ENCODE measurements around the gene L2HGDH. TPM values are rescaled to one million over a fixed set of nuclear protein-coding genes. Genes with fewer than 3 reads are reported as not detected.

Gene L2HGDH
- total RNA-seq, 1 experiment from 2014 or later = 25.0 TPM

DNA sequence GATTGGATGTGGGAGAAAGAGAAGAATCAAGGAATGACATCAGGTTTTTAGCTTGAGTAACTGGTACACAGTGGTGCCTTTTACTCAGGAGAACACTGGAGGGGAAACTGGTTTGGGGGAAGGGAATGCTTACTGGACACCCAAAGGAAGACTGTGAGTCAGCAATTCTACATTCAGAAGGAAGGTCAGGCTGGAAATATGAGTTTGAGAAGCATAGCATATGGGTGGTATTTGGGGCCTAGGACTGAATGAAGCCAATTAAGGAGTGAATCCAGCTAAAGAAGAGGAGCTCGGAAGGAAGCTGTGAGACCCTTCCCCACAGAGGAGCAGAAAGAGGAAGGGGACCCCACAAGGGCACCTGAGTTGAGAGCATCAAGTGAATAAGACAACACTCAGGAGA is 35.5 kb upstream of the L2HGDH start:
- no peaks in the 10 kb centered on the region for H3K9me3 ChIP-seq
- Mint-ChIP-seq H3K27me3 (ENCODE audit: insufficient read depth, unreplicated experiment) (no peaks in the 10 kb centered on the region), H3K27ac (ENCODE audit: unreplicated experiment) (peak overlapping the region; percentile 62), H3K36me3 (ENCODE audit: insufficient read depth, unreplicated experiment) (no peaks in the 10 kb centered on the region), H3K4me1 (ENCODE audit: low read depth, unreplicated experiment) (peaks cover 17% of the 10 kb centered on the region), H3K4me3 (ENCODE audit: unreplicated experiment) (no peak overlapping the region), H3K9me3 (ENCODE audit: unreplicated experiment) (no peaks in the 10 kb centered on the region)
- peak in 1 of 2 experiments; percentile 10 for DNase-seq
- H3K27me3 ChIP-seq (replicated peaks; ENCODE audit: control insufficient read depth, insufficient read depth, low read length) = no peaks in the 10 kb centered on the region
- H3K36me3 ChIP-seq (ENCODE audit: control insufficient read depth, insufficient read depth, low read length) = no peaks in the 10 kb centered on the region
- ChIA-PET CTCF (no interaction called here), POLR2A (no interaction called here)
- peaks cover 8% of the 10 kb centered on the region for H3K4me1 ChIP-seq
- intact Hi-C loops (cut with micrococcal nuclease; ENCODE audit: unreplicated experiment) = no loop called here
- no peak for TF ChIP-seq CTCF (IDR thresholded peaks at IDR 0.05; ENCODE audit: insufficient read depth in 1 of 2, low read depth in 1 of 2, low read length in 1 of 2, severe bottlenecking in 1 of 2, unreplicated experiment in 1 of 2)
- H3K4me3 ChIP-seq (ENCODE audit: low read depth, low read length) = no peak overlapping the region
- BruUV-seq (replicated peaks) = no TSS peak

DNA sequence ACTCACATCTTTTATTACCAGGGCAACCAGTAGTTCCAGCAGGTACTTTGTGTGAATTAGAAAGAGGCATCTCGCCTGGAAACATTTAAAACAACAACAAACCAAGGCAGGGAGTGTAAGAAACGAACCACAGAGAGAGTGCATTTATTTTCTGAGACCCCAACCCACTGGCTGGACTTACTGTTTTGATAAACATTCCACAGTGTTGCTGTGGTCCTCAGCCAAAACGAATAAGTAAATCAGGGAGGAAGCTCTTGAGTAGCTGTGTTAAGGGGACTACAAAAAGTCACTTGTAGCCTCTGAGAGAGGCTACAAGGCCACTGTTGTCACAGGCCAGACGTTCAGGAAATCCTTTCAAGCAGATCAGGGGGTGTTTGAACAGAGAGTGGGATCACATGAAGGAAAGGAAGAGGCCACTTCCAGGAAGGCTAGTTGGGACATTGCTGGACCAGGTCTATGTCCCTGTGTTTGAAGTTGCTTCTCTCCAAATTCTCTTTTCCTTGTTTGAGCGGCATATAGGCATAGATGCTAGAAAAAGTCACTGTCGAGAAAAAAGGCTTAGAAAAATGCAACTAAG is 33.9 kb upstream of the L2HGDH start:
- Histone ChIP-seq H3K27me3 (replicated peaks; ENCODE audit: control insufficient read depth, insufficient read depth, low read length) (no peaks in the 10 kb centered on the region), H3K9me3 (no peaks in the 10 kb centered on the region), H3K4me3 (ENCODE audit: low read depth, low read length) (no peak overlapping the region), H3K4me1 (peaks cover 8% of the 10 kb centered on the region), H3K36me3 (ENCODE audit: control insufficient read depth, insufficient read depth, low read length) (no peaks in the 10 kb centered on the region)
- Mint-ChIP-seq H3K36me3 (ENCODE audit: insufficient read depth, unreplicated experiment) (no peaks in the 10 kb centered on the region), H3K27ac (ENCODE audit: unreplicated experiment) (no peak overlapping the region), H3K4me1 (ENCODE audit: low read depth, unreplicated experiment) (peaks cover 17% of the 10 kb centered on the region), H3K4me3 (ENCODE audit: unreplicated experiment) (no peak overlapping the region), H3K27me3 (ENCODE audit: insufficient read depth, unreplicated experiment) (no peaks in the 10 kb centered on the region), H3K9me3 (ENCODE audit: unreplicated experiment) (no peaks in the 10 kb centered on the region)
- POLR2A ChIA-PET = no interaction called here
- intact Hi-C loops (cut with micrococcal nuclease; ENCODE audit: unreplicated experiment) = no loop called here
- no peak for TF ChIP-seq CTCF (IDR thresholded peaks at IDR 0.05; ENCODE audit: insufficient read depth in 1 of 2, low read depth in 1 of 2, low read length in 1 of 2, severe bottlenecking in 1 of 2, unreplicated experiment in 1 of 2)
- no peak for DNase-seq
- no TSS peak for BruUV-seq (replicated peaks)
- CTCF ChIA-PET = no interaction called here

DNA sequence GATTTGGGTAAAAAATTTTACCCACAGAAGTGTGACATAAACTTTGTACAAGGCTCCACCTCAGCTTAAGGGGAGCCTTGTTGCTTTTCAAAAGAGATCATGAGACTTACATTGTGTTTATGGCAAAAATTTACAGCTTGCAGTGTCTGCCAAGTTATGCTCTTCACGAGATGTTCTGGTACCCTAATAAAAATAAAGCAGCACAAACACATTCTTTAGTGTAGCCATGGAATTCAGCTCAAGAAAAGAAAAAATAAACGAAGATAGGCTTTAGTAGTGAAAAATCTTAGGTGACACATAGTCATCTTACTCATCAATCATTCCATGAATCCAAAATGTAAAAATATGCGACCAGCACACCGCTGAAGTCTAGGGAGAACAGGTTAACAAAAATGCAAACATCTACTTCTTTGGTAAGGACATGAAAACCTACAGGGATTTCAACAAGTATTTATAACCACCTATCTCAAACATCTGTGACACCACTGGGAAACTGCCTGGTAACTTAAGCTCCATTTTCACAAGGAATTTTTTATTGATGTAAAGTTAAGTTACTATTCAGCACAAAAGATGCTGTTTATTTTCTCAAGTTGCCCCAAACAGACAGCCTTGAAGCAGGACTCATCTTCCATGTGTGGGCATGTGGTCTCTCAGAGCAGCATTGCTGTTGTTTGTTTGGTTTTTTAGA is 33.0 kb upstream of the L2HGDH start:
- H3K4me3 Mint-ChIP-seq (ENCODE audit: unreplicated experiment) = no peak overlapping the region
- Histone ChIP-seq H3K9me3 (no peaks in the 10 kb centered on the region), H3K36me3 (ENCODE audit: control insufficient read depth, insufficient read depth, low read length) (no peaks in the 10 kb centered on the region), H3K27me3 (replicated peaks; ENCODE audit: control insufficient read depth, insufficient read depth, low read length) (no peaks in the 10 kb centered on the region), H3K4me1 (peaks cover 8% of the 10 kb centered on the region), H3K4me3 (ENCODE audit: low read depth, low read length) (no peak overlapping the region)
- intact Hi-C loops (cut with micrococcal nuclease; ENCODE audit: unreplicated experiment) = loop anchor here (5.0 kb wide), 1 partner anchor 187 kb away; the partner anchor contains the start of gene MAP4K5
- no peak overlapping the region for H3K27ac Mint-ChIP-seq (ENCODE audit: unreplicated experiment)
- no peaks in the 10 kb centered on the region for H3K9me3 Mint-ChIP-seq (ENCODE audit: unreplicated experiment)
- peaks cover 17% of the 10 kb centered on the region for H3K4me1 Mint-ChIP-seq (ENCODE audit: low read depth, unreplicated experiment)
- no peak for TF ChIP-seq CTCF (IDR thresholded peaks at IDR 0.05; ENCODE audit: insufficient read depth in 1 of 2, low read depth in 1 of 2, low read length in 1 of 2, severe bottlenecking in 1 of 2, unreplicated experiment in 1 of 2)
- no peaks in the 10 kb centered on the region for H3K36me3 Mint-ChIP-seq (ENCODE audit: insufficient read depth, unreplicated experiment)
- no TSS peak for BruUV-seq (replicated peaks)
- H3K27me3 Mint-ChIP-seq (ENCODE audit: insufficient read depth, unreplicated experiment) = no peaks in the 10 kb centered on the region
- no peak for DNase-seq
- CTCF ChIA-PET = no interaction called here
- POLR2A ChIA-PET = interaction anchor here (0.5 kb wide), 1 partner anchor 33 kb away, joined by 3 read pairs; the partner anchor contains the start of genes DMAC2L and L2HGDH
